DND-41 (cell line): ENCODE data around the gene TRAPPC2L.

ENCODE experiments used
- CTCF ChIP-seq: IDR thresholded peaks from 2 replicates; pipeline ENCODE4 v1.5.1; 2012; ENCODE audit warnings: borderline replicate concordance, low read length, moderate library complexity, mild to moderate bottlenecking; ENCODE audit not compliant: poor library complexity, severe bottlenecking; ENCODE audit errors: extremely low read depth
- EZH2 ChIP-seq: IDR thresholded peaks from 3 replicates; pipeline ENCODE4 v1.6.1; 2012; ENCODE audit warnings: borderline replicate concordance, low read depth, mild to moderate bottlenecking, moderate library complexity, low read length, inconsistent platforms; ENCODE audit not compliant: severe bottlenecking

GRCh38 chr16:88863426-88863825 is 6.5 kb downstream of the TRAPPC2L start:
- TF ChIP-seq CTCF (no peak), EZH2 (no peak)
